ENCODE measurements around the gene CENPH.
"Not testable (repeated sequence)": the region's sequence is repeated elsewhere in the genome, so short reads cannot be mapped to it uniquely, and the experiment has no call there.

Gene CENPH

GRCh38 chr5:69255940-69256339 lies 66.6 kb downstream of the CENPH start:
- DNase-seq, result not testable (repeated sequence)

GRCh38 chr5:69257577-69257976 lies 68.2 kb downstream of the CENPH start:
- DNase-seq, result no peak
